ENCODE results near the gene G2E3.

G2E3 gene

GRCh38 chr14:30621354-30621939, 62.5 kb downstream of the G2E3 start:
- Histone ChIP-seq H3K27me3 (ENCODE audit: low read depth, low read length) (no peaks in the 10 kb centered on the region), H3K9ac (ENCODE audit: low read length) (peak overlapping the region; percentile 96), H3K27ac (ENCODE audit: low read length) (peak overlapping the region; percentile 89), H3K9me3 (ENCODE audit: insufficient read depth, low read length) (no peaks in the 10 kb centered on the region), H3K4me3 (ENCODE audit: low read length) (peak overlapping the region; percentile 94), H3K4me2 (ENCODE audit: low read length) (peak overlapping the region; percentile 96), H4K20me1 (ENCODE audit: insufficient read depth, low read length) (peaks cover 23% of the 10 kb centered on the region), H2AFZ (ENCODE audit: low read depth, low read length) (0 out of 2 replicates have a peak overlapping the region, but pooled peaks have one; percentile 47), H3K4me1 (ENCODE audit: low read length) (peaks cover 53% of the 10 kb centered on the region), H3K36me3 (replicated peaks; ENCODE audit: low read depth, low read length) (peaks cover 10% of the 10 kb centered on the region), H3K79me2 (ENCODE audit: low read length) (peaks cover 51% of the 10 kb centered on the region)
- TF ChIP-seq EZH2phosphoT487 (IDR thresholded peaks at IDR 0.05; ENCODE audit: low read depth) = no peak
- TF ChIP-seq CTCF (IDR thresholded peaks at IDR 0.05; ENCODE audit: low read depth, low read length) = no peak

- peak within 1 kb of the TSS; percentile 84; the same call in 1 of the 2 replicates for H2AFZ ChIP-seq (ENCODE audit: low read depth, low read length)
- peak within 1 kb of the TSS; percentile 94 for H3K4me3 ChIP-seq (ENCODE audit: low read length)
- H3K36me3 ChIP-seq (replicated peaks; ENCODE audit: low read depth, low read length) = peaks cover 10% of the 10 kb centered on the region
- H3K4me1 ChIP-seq (ENCODE audit: low read length) = peaks cover 53% of the 10 kb centered on the region
- H3K9ac ChIP-seq (ENCODE audit: low read length) = peak within 1 kb of the TSS; percentile 96
- peaks cover 59% of the 10 kb centered on the region for H3K79me2 ChIP-seq (ENCODE audit: low read length)
- TF ChIP-seq CTCF (IDR thresholded peaks at IDR 0.05; ENCODE audit: low read depth, low read length) (no peak), EZH2phosphoT487 (IDR thresholded peaks at IDR 0.05; ENCODE audit: low read depth) (no peak)
- H4K20me1 ChIP-seq (ENCODE audit: insufficient read depth, low read length) = peaks cover 30% of the 10 kb centered on the region
- H3K27me3 ChIP-seq (ENCODE audit: low read depth, low read length) = no peaks in the 10 kb centered on the region
- no peaks in the 10 kb centered on the region for H3K9me3 ChIP-seq (ENCODE audit: insufficient read depth, low read length)
- H3K27ac ChIP-seq (ENCODE audit: low read length) = peak within 1 kb of the TSS; percentile 89
- peak within 1 kb of the TSS; percentile 96 for H3K4me2 ChIP-seq (ENCODE audit: low read length)
These were observed 63.2 kb downstream of the G2E3 start, which contains the start of gene SCFD1 for GRCh38 chr14:30621940-30622830. SCFD1 (plus strand) TSS chr14:30622319; CDS start chr14:30622339, 20 bp downstream.

GRCh38 chr14:30623412-30624131, 64.6 kb downstream of the G2E3 start:
- Histone ChIP-seq H3K9ac (ENCODE audit: low read length) (peak overlapping the region; percentile 96), H2AFZ (ENCODE audit: low read depth, low read length) (no peak overlapping the region), H3K27me3 (ENCODE audit: low read depth, low read length) (no peaks in the 10 kb centered on the region), H3K36me3 (replicated peaks; ENCODE audit: low read depth, low read length) (peaks cover 15% of the 10 kb centered on the region), H3K79me2 (ENCODE audit: low read length) (peaks cover 71% of the 10 kb centered on the region), H3K27ac (ENCODE audit: low read length) (no peak overlapping the region), H4K20me1 (ENCODE audit: insufficient read depth, low read length) (peaks cover 30% of the 10 kb centered on the region), H3K4me2 (ENCODE audit: low read length) (peak overlapping the region; percentile 80), H3K9me3 (ENCODE audit: insufficient read depth, low read length) (no peaks in the 10 kb centered on the region), H3K4me3 (ENCODE audit: low read length) (peak overlapping the region; percentile 94), H3K4me1 (ENCODE audit: low read length) (peaks cover 44% of the 10 kb centered on the region)
- no peak for TF ChIP-seq CTCF (IDR thresholded peaks at IDR 0.05; ENCODE audit: low read depth, low read length)
- no peak for TF ChIP-seq EZH2phosphoT487 (IDR thresholded peaks at IDR 0.05; ENCODE audit: low read depth)

GRCh38 chr14:30624132-30624423, 65.1 kb downstream of the G2E3 start:
- TF ChIP-seq CTCF (IDR thresholded peaks at IDR 0.05; ENCODE audit: low read depth, low read length) = no peak
- TF ChIP-seq EZH2phosphoT487 (IDR thresholded peaks at IDR 0.05; ENCODE audit: low read depth) = no peak
- Histone ChIP-seq H3K9ac (ENCODE audit: low read length) (no peak overlapping the region), H3K4me2 (ENCODE audit: low read length) (peak overlapping the region; percentile 80; the same call in 1 of the 2 replicates), H3K9me3 (ENCODE audit: insufficient read depth, low read length) (no peaks in the 10 kb centered on the region), H3K27ac (ENCODE audit: low read length) (no peak overlapping the region), H2AFZ (ENCODE audit: low read depth, low read length) (no peak overlapping the region), H3K27me3 (ENCODE audit: low read depth, low read length) (no peaks in the 10 kb centered on the region), H3K79me2 (ENCODE audit: low read length) (peaks cover 75% of the 10 kb centered on the region), H3K4me1 (ENCODE audit: low read length) (peaks cover 39% of the 10 kb centered on the region), H4K20me1 (ENCODE audit: insufficient read depth, low read length) (peaks cover 30% of the 10 kb centered on the region), H3K4me3 (ENCODE audit: low read length) (no peak overlapping the region), H3K36me3 (replicated peaks; ENCODE audit: low read depth, low read length) (peaks cover 15% of the 10 kb centered on the region)
